K562 (cell line): ENCODE results near the gene SIK3. TPM values are rescaled to one million over a fixed set of nuclear protein-coding genes. Genes with fewer than 3 reads are reported as not detected.

Experiments used
- CTBP1 ChIP-seq: fragments of 450-650 bp; IDR thresholded peaks from 2 replicates; pipeline ENCODE4 v1.6.1; 2016; ENCODE audit warnings: borderline replicate concordance
- FOXP1 ChIP-seq: sonication (generic); formaldehyde crosslinking; IDR thresholded peaks from 2 replicates; pipeline ENCODE4 v1.8.0; 2022; ENCODE audit warnings: mild to moderate bottlenecking, missing genetic modification reagents
- HDAC3 ChIP-seq: fragments of 450-650 bp; IDR thresholded peaks from 2 replicates; pipeline ENCODE4 v1.6.1; 2018; ENCODE audit warnings: borderline replicate concordance, mild to moderate bottlenecking, moderate library complexity; ENCODE audit not compliant: partially characterized antibody
- HOXB6 ChIP-seq: fragments of 250-450 bp; sonication (Bioruptor Pico); IDR thresholded peaks from 2 replicates; pipeline ENCODE4 v1.5.1; 2022; ENCODE audit warnings: mild to moderate bottlenecking, borderline replicate concordance
- KLF13 ChIP-seq: fragments of 450-650 bp; IDR thresholded peaks from 2 replicates; pipeline ENCODE4 v1.6.1; 2016; ENCODE audit warnings: missing genetic modification characterization, low read depth, mild to moderate bottlenecking, missing compliant biosample characterization, moderate library complexity, borderline replicate concordance
- MBD1 ChIP-seq: fragments of 250-450 bp; sonication (Bioruptor Pico); IDR thresholded peaks from 2 replicates; pipeline ENCODE4 v1.8.0; 2022; ENCODE audit warnings: inconsistent platforms
- NONO ChIP-seq, 2 experiments: fragments of 200-400 bp in 1 of 2; fragments of 450-650 bp in 1 of 2; formaldehyde crosslinking in 1 of 2; IDR thresholded peaks; 2 replicates each; pipeline ENCODE4 v1.6.1; 2017; ENCODE audit warnings: low read depth in 2 of 2, mild to moderate bottlenecking in 2 of 2, moderate library complexity in 2 of 2, low read length in 1 of 2
- RBBP5 ChIP-seq: fragments of 200-600 bp; sonication (generic); IDR thresholded peaks from 2 replicates; pipeline ENCODE4 v1.6.1; 2012; ENCODE audit warnings: borderline replicate concordance, mild to moderate bottlenecking, low read length, control low read depth, inconsistent platforms; ENCODE audit not compliant: insufficient read depth, poor library complexity, severe bottlenecking
- SP2 ChIP-seq: IDR thresholded peaks from 2 replicates; pipeline ENCODE4 v1.6.1; 2011; ENCODE audit warnings: mild to moderate bottlenecking, low read depth, low read length, moderate library complexity; ENCODE audit not compliant: poor library complexity, severe bottlenecking; ENCODE audit errors: extremely low read depth
- SREBF2 ChIP-seq: sonication (generic); formaldehyde crosslinking; IDR thresholded peaks from 2 replicates; pipeline ENCODE4 v1.4.0; 2020; ENCODE audit warnings: mild to moderate bottlenecking, missing genetic modification reagents
- STAT5B ChIP-seq: fragments of 250-450 bp; sonication (Bioruptor Pico); IDR thresholded peaks from 2 replicates; pipeline ENCODE4 v1.8.0; 2021; ENCODE audit warnings: mild to moderate bottlenecking, inconsistent platforms
- THRB ChIP-seq: fragments of 450-650 bp; formaldehyde crosslinking; conservative IDR thresholded peaks from 2 replicates; pipeline ENCODE4 v1.4.0; 2022; ENCODE audit warnings: mild to moderate bottlenecking, missing genetic modification characterization
- TRIM25 ChIP-seq: fragments of 450-650 bp; IDR thresholded peaks from 2 replicates; pipeline ENCODE4 v1.7.0; 2016; ENCODE audit warnings: borderline replicate concordance
- polyA plus RNA-seq, 8 experiments: library from polyadenylated mRNA; depleted of rRNA in 4 of 8; stranded (reverse) in 5 of 8; unstranded in 3 of 8; fragments of >200 nt; fragmentation: Nextera tagmentation in 2 of 8; fragmentation: Illumina TruSeq in 1 of 8; extraction: Ambion mirVana in 2 of 8; extraction: Trizol in 1 of 8; gene quantifications; 2 replicates each; pipeline versions ENCODE4 v1.2.1 to v1.2.3, GENCODE V29; 2011 to 2014; ENCODE audit warnings: inconsistent platforms in 1 of 8, missing spikeins in 1 of 8
- total RNA-seq, 7 experiments: library from RNA; depleted of rRNA in 6 of 7; stranded (reverse); fragments of >200 nt in 6 of 7; fragmentation: Illumina TruSeq in 2 of 7; extraction: Trizol in 2 of 7; gene quantifications; 2 replicates each; pipeline versions ENCODE4 v1.2.1 to v1.2.3, GENCODE V29; 2011 to 2021; ENCODE audit warnings: low replicate concordance in 1 of 7

SIK3 gene
- total and polyA plus RNA-seq, 9 of the 15 experiments (the other 6 are each of a cell fraction or from before 2014, with no cell fraction given) = 1.6 to 21.6 (median 8.0) TPM

DNA sequence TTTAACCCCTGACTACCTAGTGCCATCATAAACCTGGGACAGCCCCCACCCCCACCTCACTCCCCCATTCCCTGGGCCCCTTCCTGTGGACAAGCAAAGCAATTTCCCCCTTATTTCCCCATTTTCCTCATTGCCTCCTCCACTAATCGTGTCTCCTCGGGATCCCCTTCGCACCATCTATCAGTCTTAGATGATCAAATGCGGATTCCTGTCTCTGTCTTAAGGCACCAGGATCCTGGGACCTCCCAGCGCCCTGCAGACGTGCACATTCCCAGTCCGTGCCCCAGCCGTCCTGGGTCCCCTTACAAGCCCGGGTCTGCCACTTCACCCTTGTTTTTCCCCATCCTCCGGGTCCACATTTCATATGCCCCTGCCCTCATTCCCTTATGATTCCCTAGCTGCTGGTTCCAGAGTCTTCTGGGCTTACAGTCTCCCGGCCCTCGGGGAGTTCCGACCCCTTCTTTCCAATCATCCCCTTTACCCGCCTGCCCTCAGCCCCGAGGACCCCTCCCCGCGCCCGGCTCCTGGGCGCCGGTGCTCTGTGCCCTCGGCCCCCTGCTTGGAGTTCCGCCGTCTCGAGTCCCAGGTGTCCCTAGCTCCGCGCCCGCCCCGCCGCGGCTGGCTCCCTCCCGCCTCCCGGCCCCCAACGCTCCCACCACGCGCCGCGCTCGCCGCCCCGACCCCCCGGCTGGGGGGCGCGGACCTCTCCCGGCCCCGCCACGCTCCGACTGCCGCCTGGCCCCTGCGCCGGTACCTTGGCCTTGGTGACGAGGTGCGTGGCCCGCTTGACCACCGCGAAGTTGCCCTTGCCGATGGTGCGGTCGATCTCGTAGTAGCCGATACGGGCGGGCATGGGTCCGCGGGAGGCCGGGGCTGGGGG is 599 bp downstream of the SIK3 start (continued):
- TF ChIP-seq THRB (CRISPR knock-in tag) (no peak), NONO (IDR thresholded peaks at IDR 0.05; ENCODE audit: low read depth in 2 of 2, low read length in 1 of 2) (peak in 1 of 2 experiments; percentile 52; a peak in 1 of 4 replicates), HDAC3 (no peak), STAT5B (no peak), SP2 (no peak), FOXP1 (CRISPR knock-in tag) (no peak), TRIM25 (no peak), KLF13 (tag) (no peak), SREBF2 (CRISPR knock-in tag) (no peak), MBD1 (CRISPR knock-in tag) (no peak), CTBP1 (no peak), RBBP5 (peak; percentile 83), HOXB6 (CRISPR knock-in tag) (no peak)
